Trophoblast cell (in vitro differentiated cells and primary cell): Measurements from ENCODE around the gene NBEAL2.
"Not testable (repeated sequence)": the region's sequence is repeated elsewhere in the genome, so short reads cannot be mapped to it uniquely, and the experiment has no call there.

Experiments
- DNase-seq, 2 donors: peaks; one replicate each; pipeline ENCODE4 v3.0.0-alpha.2; 2016
- H2AFZ ChIP-seq: 2 replicates; pipeline ENCODE4 v1.6.1; 2013; ENCODE audit warnings: low read length, moderate library complexity, mild to moderate bottlenecking; ENCODE audit not compliant: insufficient read depth, poor library complexity
- H2AK5ac ChIP-seq: 2 replicates; pipeline ENCODE4 v1.6.1; 2013; ENCODE audit warnings: mild to moderate bottlenecking, low read length
- H2BK120ac ChIP-seq: 2 replicates; pipeline ENCODE4 v1.6.1; 2013; ENCODE audit warnings: low read length, mild to moderate bottlenecking, moderate library complexity; ENCODE audit not compliant: insufficient read depth, poor library complexity
- H2BK12ac ChIP-seq: 2 replicates; pipeline ENCODE4 v1.6.1; 2013; ENCODE audit warnings: mild to moderate bottlenecking, low read length, moderate library complexity
- H2BK5ac ChIP-seq: 2 replicates; pipeline ENCODE4 v1.6.1; 2013; ENCODE audit warnings: low read length, low read depth, moderate library complexity, mild to moderate bottlenecking; ENCODE audit not compliant: poor library complexity
- H3K14ac ChIP-seq: 2 replicates; pipeline ENCODE4 v1.6.1; 2013; ENCODE audit warnings: mild to moderate bottlenecking, low read length
- H3K18ac ChIP-seq: 2 replicates; pipeline ENCODE4 v1.6.1; 2013; ENCODE audit warnings: mild to moderate bottlenecking, low read length
- H3K23ac ChIP-seq: 2 replicates; pipeline ENCODE4 v1.6.1; 2013; ENCODE audit warnings: low read length
- H3K27ac ChIP-seq: 2 replicates; pipeline ENCODE4 v1.5.1; 2013; ENCODE audit warnings: low read depth, mild to moderate bottlenecking, inconsistent platforms, low read length, moderate library complexity
- H3K27me3 ChIP-seq: 2 replicates; pipeline ENCODE4 v1.6.1; 2013; ENCODE audit warnings: inconsistent platforms, mild to moderate bottlenecking, low read length, moderate library complexity; ENCODE audit not compliant: insufficient read depth
- H3K36me3 ChIP-seq, 2 experiments: 1 replicate in 1 of 2; 2 replicates in 1 of 2; pipeline ENCODE4 v1.6.1; 2013; ENCODE audit warnings: low read length in 2 of 2, mild to moderate bottlenecking in 2 of 2, moderate library complexity in 1 of 2; ENCODE audit not compliant: insufficient read depth in 2 of 2, control insufficient read depth in 1 of 2
- H3K4ac ChIP-seq: 2 replicates; pipeline ENCODE4 v1.6.1; 2013; ENCODE audit warnings: low read depth, mild to moderate bottlenecking, low read length, moderate library complexity
- H3K4me1 ChIP-seq, 2 experiments: 1 replicate in 1 of 2; 2 replicates in 1 of 2; pipeline ENCODE4 v1.6.1; 2013; ENCODE audit warnings: low read length in 2 of 2, mild to moderate bottlenecking in 2 of 2, moderate library complexity in 1 of 2; ENCODE audit not compliant: insufficient read depth in 2 of 2, control insufficient read depth in 1 of 2
- H3K4me2 ChIP-seq: 2 replicates; pipeline ENCODE4 v1.6.1; 2013; ENCODE audit warnings: inconsistent platforms, mild to moderate bottlenecking, low read length, moderate library complexity
- H3K4me3 ChIP-seq: 2 replicates; pipeline ENCODE4 v1.5.1; 2013; ENCODE audit warnings: mild to moderate bottlenecking, low read depth, low read length, inconsistent platforms
- H3K79me1 ChIP-seq: one replicate; pipeline ENCODE4 v1.6.1; 2013; ENCODE audit warnings: low read length
- H3K79me2 ChIP-seq: 2 replicates; pipeline ENCODE4 v1.6.1; 2013; ENCODE audit warnings: low read length, mild to moderate bottlenecking; ENCODE audit not compliant: control insufficient read depth, insufficient read depth, poor library complexity
- H3K9ac ChIP-seq: 2 replicates; pipeline ENCODE4 v1.6.1; 2013; ENCODE audit warnings: mild to moderate bottlenecking, low read length
- H3K9me3 ChIP-seq: 2 replicates; pipeline ENCODE4 v1.6.1; 2013; ENCODE audit warnings: low read depth, mild to moderate bottlenecking, control low read depth, inconsistent platforms, low read length; ENCODE audit not compliant: insufficient read depth
- H4K12ac ChIP-seq: 2 replicates; pipeline ENCODE4 v1.6.1; 2013; ENCODE audit warnings: low read depth, mild to moderate bottlenecking, low read length, moderate library complexity
- H4K8ac ChIP-seq: 2 replicates; pipeline ENCODE4 v1.6.1; 2013; ENCODE audit warnings: low read depth, mild to moderate bottlenecking, low read length, moderate library complexity
- H4K91ac ChIP-seq: one replicate; pipeline ENCODE4 v1.6.1; 2013; ENCODE audit warnings: low read depth, mild to moderate bottlenecking, low read length, moderate library complexity
- WGBS: extraction: QIAGEN DNeasy Blood & Tissue Kit; methylation state at CpG from one replicate; pipeline ENCODE4 v1.1.7; 2013; ENCODE audit warnings: missing lambda C conversion rate; ENCODE audit not compliant: insufficient read length, insufficient coverage; ENCODE audit errors: extremely low coverage; 5-methylcytosine and 5-hydroxymethylcytosine counted together

Gene NBEAL2

DNA sequence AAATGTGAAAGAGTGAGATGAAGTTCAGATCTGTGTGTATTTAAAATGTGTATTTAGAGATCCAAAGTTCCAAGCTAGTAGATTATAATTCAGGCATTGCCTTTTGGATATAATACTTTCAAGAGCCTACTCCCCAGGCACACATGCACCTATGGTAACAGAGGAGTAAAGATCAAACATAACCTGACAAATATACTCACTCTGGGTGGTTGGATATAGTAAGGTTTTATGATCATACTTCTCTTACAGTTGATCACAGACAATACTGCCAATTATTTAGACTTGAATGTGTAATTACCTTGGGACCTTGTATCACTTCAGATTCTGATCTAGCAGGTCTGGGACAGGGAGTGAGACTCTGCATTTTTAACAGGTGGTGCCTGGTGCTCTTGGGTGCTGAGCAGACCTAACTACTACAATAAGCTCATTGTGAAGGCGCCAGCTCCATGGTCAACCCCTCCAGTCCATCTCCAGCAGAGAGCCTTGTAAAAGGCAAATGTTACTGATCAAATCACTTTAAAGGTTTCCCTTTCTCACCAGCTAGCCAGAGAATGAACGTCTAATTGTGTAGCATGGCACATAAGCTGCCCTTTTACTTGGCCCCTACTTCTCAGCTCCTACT is 55.5 kb downstream of the NBEAL2 start:
- H3K4me1 ChIP-seq: no peaks in the 10 kb centered on the region
- H3K9ac ChIP-seq: no peak overlapping the region
- no peaks in the 10 kb centered on the region for H3K79me1 ChIP-seq
- H4K12ac ChIP-seq: no peak overlapping the region
- H4K8ac ChIP-seq: no peak overlapping the region
- H2AFZ ChIP-seq: no peak overlapping the region
- H3K4me2 ChIP-seq: no peak overlapping the region
- no peak overlapping the region for H3K14ac ChIP-seq
- no peaks in the 10 kb centered on the region for H3K79me2 ChIP-seq
- H2BK12ac ChIP-seq: no peak overlapping the region
- H3K23ac ChIP-seq: no peak overlapping the region
- peaks cover 20 to 21% of the 10 kb centered on the region in 2 experiments for H3K36me3 ChIP-seq
- H3K4me3 ChIP-seq: no peak overlapping the region
- no peak overlapping the region for H2BK5ac ChIP-seq
- no peak overlapping the region for H3K27ac ChIP-seq
- H2AK5ac ChIP-seq: no peak overlapping the region
- no peak overlapping the region for H2BK120ac ChIP-seq
- H3K4ac ChIP-seq: no peak overlapping the region
- no peaks in the 10 kb centered on the region for H3K27me3 ChIP-seq
- no peak overlapping the region for H4K91ac ChIP-seq
- no peak for DNase-seq
- H3K18ac ChIP-seq: no peak overlapping the region
- no CpG with 5 or more reads among the region's 2 CpGs for WGBS
- H3K9me3 ChIP-seq: no peaks in the 10 kb centered on the region

DNA sequence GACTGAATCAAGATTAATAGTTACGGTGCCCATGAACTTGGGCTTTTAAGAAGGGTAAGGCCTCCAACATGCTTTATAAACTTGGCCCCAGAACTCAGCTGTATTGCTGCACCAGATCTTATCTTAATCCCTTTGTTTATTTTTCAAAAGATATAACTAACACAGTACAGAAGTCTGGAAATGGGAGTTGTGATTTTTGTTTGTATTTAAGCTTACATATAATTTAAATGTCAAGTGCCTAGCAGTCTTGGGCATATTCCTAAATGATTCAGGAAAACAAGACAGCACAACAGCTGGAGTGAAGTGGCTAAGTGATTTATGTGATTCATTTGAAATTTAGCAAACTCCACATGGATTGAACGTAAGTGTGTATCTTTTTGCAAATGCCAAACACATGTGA is 56.2 kb downstream of the NBEAL2 start:
- Histone ChIP-seq H3K4me2 (no peak overlapping the region), H3K9ac (no peak overlapping the region), H3K4me1 (no peaks in the 10 kb centered on the region), H3K4me3 (no peak overlapping the region), H2BK12ac (no peak overlapping the region), H2AK5ac (no peak overlapping the region), H3K79me1 (no peaks in the 10 kb centered on the region), H3K27me3 (no peaks in the 10 kb centered on the region), H3K27ac (no peak overlapping the region), H4K8ac (no peak overlapping the region), H2BK120ac (no peak overlapping the region), H3K36me3 (peaks cover 24 to 26% of the 10 kb centered on the region in 2 experiments), H3K4ac (no peak overlapping the region), H3K9me3 (no peaks in the 10 kb centered on the region), H3K23ac (no peak overlapping the region), H4K91ac (no peak overlapping the region), H3K18ac (no peak overlapping the region), H2AFZ (no peak overlapping the region), H3K79me2 (no peaks in the 10 kb centered on the region), H2BK5ac (no peak overlapping the region), H3K14ac (no peak overlapping the region), H4K12ac (no peak overlapping the region)
- DNase-seq: no peak
- no CpG with 5 or more reads among the region's 2 CpGs for WGBS

DNA sequence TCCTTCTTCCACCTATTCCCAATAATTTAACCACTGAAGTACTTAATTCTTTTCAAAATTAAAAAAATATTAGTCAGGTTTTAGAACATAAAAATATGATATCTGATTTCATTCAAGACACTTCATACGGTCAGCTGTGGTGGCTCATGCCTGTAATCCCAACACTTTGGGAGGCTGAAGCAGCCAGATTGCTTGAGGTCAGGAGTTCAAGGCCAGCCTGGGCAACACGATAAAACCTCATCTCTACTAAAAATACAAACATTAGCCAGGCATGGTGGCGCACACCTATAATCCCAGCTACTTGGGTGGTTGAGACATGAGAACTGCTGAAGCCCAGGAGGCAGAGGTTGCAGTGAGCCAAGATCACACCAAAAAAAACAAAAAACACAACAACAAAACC is 56.7 kb downstream of the NBEAL2 start:
- H3K4ac ChIP-seq: no peak overlapping the region
- no peak overlapping the region for H2BK120ac ChIP-seq
- no peaks in the 10 kb centered on the region for H3K27me3 ChIP-seq
- H3K4me2 ChIP-seq: no peak overlapping the region
- peaks cover 25 to 28% of the 10 kb centered on the region in 2 experiments for H3K36me3 ChIP-seq
- no peak overlapping the region for H3K18ac ChIP-seq
- no peak overlapping the region for H3K4me3 ChIP-seq
- no peak overlapping the region for H4K12ac ChIP-seq
- H3K14ac ChIP-seq: no peak overlapping the region
- no CpG with 5 or more reads among the region's 3 CpGs for WGBS
- H2AFZ ChIP-seq: no peak overlapping the region
- no peak for DNase-seq
- H3K4me1 ChIP-seq: no peaks in the 10 kb centered on the region
- no peak overlapping the region for H3K9ac ChIP-seq
- no peak overlapping the region for H2BK12ac ChIP-seq
- no peak overlapping the region for H2AK5ac ChIP-seq
- no peak overlapping the region for H3K23ac ChIP-seq
- H3K9me3 ChIP-seq: no peaks in the 10 kb centered on the region
- H2BK5ac ChIP-seq: no peak overlapping the region
- no peaks in the 10 kb centered on the region for H3K79me1 ChIP-seq
- no peaks in the 10 kb centered on the region for H3K79me2 ChIP-seq
- H4K8ac ChIP-seq: no peak overlapping the region
- no peak overlapping the region for H4K91ac ChIP-seq
- H3K27ac ChIP-seq: no peak overlapping the region

DNA sequence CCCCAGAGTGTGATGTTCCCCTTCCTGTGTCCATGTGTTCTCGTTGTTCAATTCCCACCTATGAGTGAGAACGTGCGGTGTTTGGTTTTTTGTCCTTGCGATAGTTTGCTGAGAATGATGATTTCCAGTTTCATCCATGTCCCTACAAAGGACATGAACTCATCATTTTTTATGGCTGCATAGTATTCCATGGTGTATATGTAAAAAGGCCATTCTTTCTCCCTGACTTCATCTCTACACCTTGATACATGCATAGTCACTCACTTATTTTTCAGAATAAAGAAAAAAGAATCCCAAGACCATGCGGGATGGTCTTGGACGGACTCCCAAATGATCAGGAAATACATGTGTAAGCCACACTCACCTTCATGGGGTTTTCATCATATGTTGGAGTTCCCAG is 57.8 kb downstream of the NBEAL2 start:
- not testable (repeated sequence) for H2BK5ac ChIP-seq, H3K4me2 ChIP-seq, H4K8ac ChIP-seq, H4K12ac ChIP-seq, H3K27me3 ChIP-seq, H3K23ac ChIP-seq, H3K9me3 ChIP-seq, H4K91ac ChIP-seq, H3K18ac ChIP-seq, H3K9ac ChIP-seq, H3K27ac ChIP-seq, H2AFZ ChIP-seq, H3K14ac ChIP-seq, H2AK5ac ChIP-seq, H3K4me1 ChIP-seq, H3K4ac ChIP-seq, H2BK120ac ChIP-seq, H3K4me3 ChIP-seq, H3K79me2 ChIP-seq, H2BK12ac ChIP-seq, DNase-seq, H3K79me1 ChIP-seq
- no CpG with 5 or more reads among the region's 6 CpGs for WGBS
- H3K36me3 ChIP-seq: peaks cover 30 to 32% of the 10 kb centered on the region in 2 experiments
